GM21825 (cell line): ENCODE results near the gene PPM1K.
A peak's percentile ranks its signal among the peaks of the same experiment; 100 is the strongest.

ENCODE experiments used
- ATAC-seq: cut with Tn5 transposase; IDR thresholded peaks from one replicate; pipeline ENCODE4 v1.9.1; 2021; ENCODE audit warnings: mild to moderate bottlenecking, moderate library complexity; ENCODE audit not compliant: unreplicated experiment

PPM1K gene

DNA sequence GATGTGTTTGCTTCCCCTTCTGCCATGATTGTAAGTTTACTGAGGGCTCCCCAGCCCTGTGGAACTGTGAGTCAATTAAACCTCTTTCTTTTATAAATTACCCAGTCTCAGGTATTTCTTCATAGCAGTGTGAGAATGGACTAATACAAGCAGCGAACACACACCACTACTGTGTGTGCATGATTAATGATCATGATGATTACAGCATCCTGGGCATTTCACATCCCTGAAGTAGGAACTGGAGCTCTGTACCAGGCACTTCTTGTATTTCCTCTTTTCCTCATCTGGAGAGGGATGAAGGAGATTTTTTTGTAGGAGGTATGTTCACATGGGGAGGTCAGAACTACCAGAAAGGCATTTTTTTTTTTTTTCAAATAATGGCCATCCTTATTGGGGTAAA is 60.8 kb downstream of the PPM1K start:
- no peak for ATAC-seq

DNA sequence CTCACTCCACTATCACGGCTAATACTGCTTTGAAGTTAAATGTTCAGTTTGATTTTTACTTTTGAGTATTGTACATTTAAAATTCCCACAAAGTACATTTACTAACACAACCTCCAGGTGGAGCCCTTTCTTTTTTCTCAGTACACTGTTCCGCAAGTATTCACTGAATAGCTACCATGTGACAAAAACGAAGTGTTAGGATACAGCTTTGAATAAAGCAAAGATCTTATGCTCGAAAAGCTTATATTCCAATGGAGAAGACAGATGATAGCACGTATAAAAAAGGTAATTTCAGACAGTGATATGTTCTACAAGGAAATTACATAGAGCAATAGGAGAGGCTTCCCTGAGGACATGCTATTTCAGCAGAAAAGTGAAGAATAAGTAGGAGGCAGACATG is 65.3 kb downstream of the PPM1K start:
- peak; percentile 73 for ATAC-seq

DNA sequence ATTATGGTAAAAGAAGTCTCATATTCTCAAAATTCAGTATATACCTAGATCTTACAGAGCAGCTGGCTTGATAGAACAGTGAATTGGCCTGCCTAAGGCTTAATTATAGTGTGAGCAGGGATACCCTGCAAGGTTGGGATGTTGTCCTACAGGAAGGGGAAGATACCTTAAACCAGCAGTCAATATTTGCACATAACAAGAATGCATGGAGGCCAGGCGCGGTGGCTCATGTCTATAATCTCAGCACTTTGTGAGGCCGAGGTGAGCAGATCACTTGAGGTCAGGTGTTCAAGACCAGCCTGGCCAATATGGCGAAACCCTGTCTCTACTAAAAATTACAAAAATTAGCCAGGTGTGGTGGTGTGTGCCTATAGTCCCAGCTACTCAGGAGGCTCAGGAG is 67.2 kb downstream of the PPM1K start:
- ATAC-seq: no peak

DNA sequence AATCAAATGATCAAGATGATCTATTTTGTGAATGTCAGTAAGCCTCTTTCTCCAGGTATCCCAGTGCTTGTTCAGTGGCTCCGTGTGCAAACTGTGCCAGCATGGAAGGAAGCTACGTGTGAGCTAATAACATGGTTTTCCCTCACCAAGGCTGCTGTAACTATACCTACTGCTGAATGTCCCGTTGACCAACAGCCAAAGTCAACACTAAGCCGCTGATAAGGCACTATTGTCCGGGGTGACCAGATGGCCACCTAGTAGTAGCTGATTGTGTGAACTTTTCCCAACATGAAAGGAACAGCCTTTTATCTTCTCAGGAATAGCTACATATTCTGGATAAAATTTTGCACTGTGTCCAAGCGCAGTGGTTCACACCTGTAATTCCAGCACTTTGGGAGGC is 68.0 kb downstream of the PPM1K start:
- ATAC-seq: no peak

DNA sequence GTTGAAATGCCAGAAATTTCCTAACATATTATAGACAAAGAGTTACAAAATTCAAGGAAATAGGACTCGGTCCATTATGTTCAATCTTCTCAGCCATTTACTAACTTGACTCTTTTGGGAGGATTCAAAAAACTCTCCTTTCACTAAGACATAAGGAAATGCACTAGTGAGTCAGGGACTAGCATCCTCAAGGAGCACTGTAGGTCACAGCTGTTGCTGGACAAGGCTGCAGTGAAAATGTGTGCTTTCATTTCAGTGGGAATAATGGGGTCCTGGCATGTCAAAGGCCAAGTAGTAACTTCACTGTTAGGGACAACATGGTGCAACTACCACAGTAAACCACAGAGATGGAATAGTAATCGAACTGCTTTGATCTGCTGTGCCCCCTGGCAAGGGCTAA is 69.0 kb downstream of the PPM1K start:
- ATAC-seq: no peak

DNA sequence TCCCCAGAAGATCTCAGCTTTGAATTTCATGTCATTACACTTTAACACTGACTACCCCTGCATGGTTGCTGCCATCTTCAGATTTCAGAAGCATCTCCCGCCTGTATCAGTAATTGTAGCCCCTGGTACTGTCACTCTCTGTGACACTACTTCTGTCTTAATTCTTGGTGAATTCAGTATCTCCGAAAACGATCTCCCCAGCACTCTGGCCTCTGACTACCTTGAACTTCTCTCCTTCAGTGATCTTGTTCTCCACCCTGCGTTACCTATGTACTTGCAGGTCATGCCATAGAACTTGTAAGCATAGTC is 72.2 kb downstream of the PPM1K start:
- no peak for ATAC-seq

DNA sequence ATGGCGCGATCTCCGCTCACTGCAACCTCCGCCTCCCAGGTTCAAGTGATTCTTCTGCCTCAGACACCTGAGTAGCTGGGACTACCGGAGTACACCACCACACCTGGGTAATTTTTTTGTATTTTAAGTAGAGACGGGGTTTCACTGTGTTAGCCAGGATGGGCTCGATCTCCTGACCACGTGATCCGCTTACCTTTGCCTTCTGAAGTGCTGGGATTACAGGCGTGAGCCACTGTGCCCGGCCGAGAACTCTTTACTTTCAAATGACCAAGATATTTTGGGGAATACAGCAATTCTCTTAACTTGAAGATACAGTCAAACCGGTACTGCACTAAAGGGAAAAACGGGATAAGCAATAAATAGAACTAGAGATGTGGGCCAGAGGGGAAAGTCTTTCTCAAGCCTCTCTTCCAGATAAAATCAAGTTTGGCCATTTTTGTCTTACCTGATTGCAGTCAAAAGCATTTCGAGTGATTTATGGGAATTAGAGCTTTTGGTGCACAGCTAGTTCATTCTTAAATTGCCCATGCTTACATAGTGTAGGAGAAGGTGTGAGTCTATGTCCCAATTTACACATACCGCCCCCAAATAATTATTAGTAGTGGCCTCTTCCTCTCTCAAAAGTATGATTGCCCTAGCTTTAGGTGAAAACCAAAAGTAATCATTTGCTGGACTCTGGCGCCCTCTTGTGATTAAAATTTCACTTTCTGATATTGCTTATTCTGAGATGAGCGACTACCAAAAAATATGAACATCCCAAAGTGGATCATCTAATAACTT is 72.7 kb downstream of the PPM1K start:
- ATAC-seq: peak; percentile 55

DNA sequence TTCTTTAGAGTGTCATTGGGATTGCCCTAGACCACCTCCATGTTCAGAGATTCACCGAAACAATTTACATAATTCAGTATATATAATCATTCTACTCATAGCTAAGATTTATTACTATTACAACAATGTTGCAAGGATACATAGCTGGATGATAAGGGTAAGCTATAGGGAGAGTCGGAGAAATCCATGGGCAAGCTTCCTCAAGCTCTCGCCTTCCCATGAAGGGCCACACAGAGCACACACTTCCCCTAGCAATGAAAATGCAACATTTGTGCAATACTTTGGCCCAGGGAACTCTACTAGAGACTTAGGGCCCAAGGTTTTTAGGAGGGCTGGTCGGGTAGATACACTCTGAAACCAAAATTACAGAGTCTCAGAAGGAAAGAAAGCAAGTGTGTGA is 76.2 kb downstream of the PPM1K start:
- no peak for ATAC-seq
